SK-N-SH (cell line): ENCODE data around the gene AHSP. TPM values are rescaled to one million over a fixed set of nuclear protein-coding genes. Genes with fewer than 3 reads are reported as not detected.

ENCODE experiments used
- CTCF ChIA-PET: fragments of 300-600, 350-600 bp; formaldehyde crosslinking; extraction: SDS; loops from one replicate; lab custom pipeline; 2021; lab: Yijun Ruan, JAX
- POLR2A ChIA-PET: fragments of 350-600 bp; sonication (Branson Sonifier 250); formaldehyde crosslinking; extraction: SDS; loops from one replicate; lab custom pipeline; 2020; ENCODE audit warnings: antibody characterized with exemption, inconsistent platforms; lab: Yijun Ruan, JAX
- DNase-seq: peaks from one replicate; pipeline ENCODE4 v3.0.0; 2012
- H2AFZ ChIP-seq: fragments of 200-600 bp; sonication (generic); 2 replicates; pipeline ENCODE4 v1.8.1; 2016; ENCODE audit warnings: antibody characterized with exemption, mild to moderate bottlenecking, low read depth
- H3F3A ChIP-seq: fragments of 200-600 bp; sonication (generic); replicated peaks from 2 replicates; pipeline ENCODE3; 2016; ENCODE audit warnings: antibody characterized with exemption, mild to moderate bottlenecking; ENCODE audit not compliant: insufficient read depth
- H3K27ac ChIP-seq, 2 experiments: fragments of 200-500 bp in 1 of 2; fragments of 200-600 bp in 1 of 2; sonication (Bioruptor generic) in 1 of 2; sonication (generic), shearing (Covaris generic) in 1 of 2; 2 replicates each; pipeline versions ENCODE4 v1.5.1 to v1.6.1; 2014 to 2016; ENCODE audit warnings: low read depth in 2 of 2, inconsistent platforms in 1 of 2, low read length in 1 of 2, mild to moderate bottlenecking in 1 of 2, mixed read lengths in 1 of 2
- H3K27me3 ChIP-seq: fragments of 200-600 bp; sonication (generic), shearing (Covaris generic); 2 replicates; pipeline ENCODE4 v1.6.1; 2016; ENCODE audit warnings: mixed run types; ENCODE audit not compliant: insufficient read depth
- H3K36me3 ChIP-seq, 2 experiments: fragments of 200-500 bp in 1 of 2; fragments of 200-600 bp in 1 of 2; sonication (Bioruptor generic) in 1 of 2; sonication (generic) in 1 of 2; replicated peaks in 1 of 2; 2 replicates each; pipeline versions ENCODE3 to v1.5.1; 2014 to 2016; ENCODE audit warnings: low read length in 1 of 2, mild to moderate bottlenecking in 1 of 2; ENCODE audit not compliant: insufficient read depth in 2 of 2, control insufficient read depth in 1 of 2
- H3K4me1 ChIP-seq, 2 experiments: fragments of 200-500 bp in 1 of 2; fragments of 200-600 bp in 1 of 2; sonication (Bioruptor generic) in 1 of 2; sonication (generic), shearing (Covaris generic) in 1 of 2; 2 replicates each; pipeline versions ENCODE4 v1.5.1 to v1.6.1; 2014 to 2016; ENCODE audit warnings: low read depth in 1 of 2, low read length in 1 of 2, mixed run types in 1 of 2; ENCODE audit not compliant: insufficient read depth in 2 of 2, control insufficient read depth in 1 of 2
- H3K4me2 ChIP-seq: fragments of 200-600 bp; sonication (generic), shearing (Covaris generic); 2 replicates; pipeline ENCODE4 v1.6.1; 2017; ENCODE audit warnings: mixed run types
- H3K4me3 ChIP-seq, 2 experiments: fragments of 200-500 bp in 1 of 2; fragments of 200-600 bp in 1 of 2; sonication (Bioruptor generic) in 1 of 2; sonication (generic), shearing (Covaris generic) in 1 of 2; 2 replicates each; pipeline versions ENCODE4 v1.5.1 to v1.8.1; 2014 to 2016; ENCODE audit warnings: low read depth in 2 of 2, inconsistent platforms in 1 of 2, low read length in 1 of 2, mild to moderate bottlenecking in 1 of 2, mixed read lengths in 1 of 2, moderate library complexity in 1 of 2
- H3K79me2 ChIP-seq: fragments of 200-600 bp; sonication (generic); 2 replicates; pipeline ENCODE4 v1.8.1; 2017; ENCODE audit warnings: mild to moderate bottlenecking; ENCODE audit not compliant: insufficient read depth
- H3K9ac ChIP-seq: fragments of 200-600 bp; sonication (generic); 2 replicates; pipeline ENCODE4 v1.6.1; 2017; ENCODE audit warnings: mixed run types
- H3K9me2 ChIP-seq: fragments of 200-600 bp; sonication (generic); 2 replicates; pipeline ENCODE4 v1.6.1; 2017; ENCODE audit warnings: mixed run types
- H3K9me3 ChIP-seq: fragments of 200-600 bp; sonication (generic); 2 replicates; pipeline ENCODE4 v1.6.1; 2017; ENCODE audit warnings: mixed run types, mild to moderate bottlenecking, moderate library complexity
- H4K20me1 ChIP-seq: fragments of 200-600 bp; sonication (generic); 2 replicates; pipeline ENCODE4 v1.6.1; 2017; ENCODE audit warnings: mild to moderate bottlenecking, mixed run types; ENCODE audit not compliant: insufficient read depth
- CHD2 ChIP-seq: fragments of 150-350 bp; IDR thresholded peaks from 2 replicates; pipeline ENCODE4 v1.6.1; 2018; ENCODE audit warnings: low read length; ENCODE audit not compliant: partially characterized antibody
- ELF1 ChIP-seq: IDR thresholded peaks from 2 replicates; pipeline ENCODE4 v1.4.0; 2012
- EZH2phosphoT487 ChIP-seq: fragments of 200-600 bp; sonication (generic); IDR thresholded peaks from 2 replicates; pipeline ENCODE4 v1.6.1; 2017; ENCODE audit warnings: low read depth, mixed run types, mild to moderate bottlenecking, antibody characterized with exemption, moderate library complexity, borderline replicate concordance
- FOSL2 ChIP-seq: IDR thresholded peaks from 2 replicates; pipeline ENCODE4 v1.4.0; 2012; ENCODE audit warnings: low read depth, mild to moderate bottlenecking, moderate library complexity, borderline replicate concordance
- GATA2 ChIP-seq: sonication (generic); formaldehyde crosslinking; IDR thresholded peaks from 2 replicates; pipeline ENCODE4 v1.5.0; 2020; ENCODE audit warnings: mild to moderate bottlenecking, missing genetic modification reagents
- JUND ChIP-seq: IDR thresholded peaks from 2 replicates; pipeline ENCODE4 v1.4.0; 2012
- MEF2A ChIP-seq: IDR thresholded peaks from 2 replicates; pipeline ENCODE4 v1.4.0; 2012; ENCODE audit warnings: low read depth, borderline replicate concordance
- MXI1 ChIP-seq: IDR thresholded peaks from 2 replicates; pipeline ENCODE4 v1.6.1; 2012; ENCODE audit warnings: mild to moderate bottlenecking, low read depth, low read length, improper control_type of control experiment
- POLR2AphosphoS5 ChIP-seq: IDR thresholded peaks from 2 replicates; pipeline ENCODE4 v1.6.1; 2012; ENCODE audit warnings: low read depth, low read length
- RCOR1 ChIP-seq: fragments of 150-350 bp; IDR thresholded peaks from 2 replicates; pipeline ENCODE4 v1.6.1; 2017; ENCODE audit warnings: antibody characterized with exemption, low read length
- RXRA ChIP-seq: IDR thresholded peaks from 2 replicates; pipeline ENCODE4 v1.4.0; 2012; ENCODE audit warnings: low read depth, mild to moderate bottlenecking, borderline replicate concordance
- SIN3A ChIP-seq: IDR thresholded peaks from 2 replicates; pipeline ENCODE4 v1.6.1; 2012; ENCODE audit warnings: low read depth, mild to moderate bottlenecking, low read length, moderate library complexity, borderline replicate concordance
- SMC3 ChIP-seq: IDR thresholded peaks from 2 replicates; pipeline ENCODE4 v1.6.1; 2012; ENCODE audit warnings: low read depth, low read length, improper control_type of control experiment
- TAF1 ChIP-seq: IDR thresholded peaks from 2 replicates; pipeline ENCODE4 v1.6.1; 2012; ENCODE audit warnings: low read depth, mild to moderate bottlenecking, low read length, moderate library complexity, borderline replicate concordance
- TEAD4 ChIP-seq: IDR thresholded peaks from 2 replicates; pipeline ENCODE4 v1.4.0; 2012; ENCODE audit warnings: mild to moderate bottlenecking, borderline replicate concordance; ENCODE audit not compliant: insufficient read depth
- USF1 ChIP-seq: IDR thresholded peaks from 2 replicates; pipeline ENCODE4 v1.4.0; 2012; ENCODE audit warnings: low read depth, borderline replicate concordance
- YY1 ChIP-seq: IDR thresholded peaks from 2 replicates; pipeline ENCODE4 v1.4.0; 2012; ENCODE audit warnings: low read depth, mild to moderate bottlenecking
- WGBS: methylation state at CpG from one replicate; pipeline ENCODE4 v1.1.6; 2017; ENCODE audit warnings: low lambda C conversion rate; 5-methylcytosine and 5-hydroxymethylcytosine counted together
- polyA plus RNA-seq, 3 experiments: library from polyadenylated mRNA; depleted of rRNA; stranded (reverse); fragments of >200 nt; gene quantifications; 2 replicates each; pipeline ENCODE4 v1.2.3, GENCODE V29; 2012
- TF ChIP-seq, protein P1 (sequence below): fragments of 200-600 bp; sonication (generic); IDR thresholded peaks from 2 replicates; pipeline ENCODE4 v1.6.1; 2017; ENCODE audit warnings: antibody characterized with exemption, mild to moderate bottlenecking, moderate library complexity
- TF ChIP-seq, protein P2 (sequence below): fragments of 150-350 bp; IDR thresholded peaks from 2 replicates; pipeline ENCODE4 v1.6.1; 2016; ENCODE audit warnings: mild to moderate bottlenecking, low read depth, low read length
- TF ChIP-seq, protein P3 (sequence below): IDR thresholded peaks from 2 replicates; pipeline ENCODE4 v1.4.0; 2012; ENCODE audit warnings: low read depth, borderline replicate concordance

AHSP gene, protein sequence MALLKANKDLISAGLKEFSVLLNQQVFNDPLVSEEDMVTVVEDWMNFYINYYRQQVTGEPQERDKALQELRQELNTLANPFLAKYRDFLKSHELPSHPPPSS
- polyA plus RNA-seq (2012; rRNA removed): not detected in 2 replicates
- polyA plus RNA-seq (2012; cell fraction: cytosol; rRNA removed): not detected in 2 replicates
- 0.21 TPM in 1 of 2 replicates, not detected in the other for polyA plus RNA-seq (2012; cell fraction: nucleus; rRNA removed)

- Histone ChIP-seq H3K9me2 (no peaks in the 10 kb centered on the region), H3K27me3 (peaks cover 53% of the 10 kb centered on the region), H3K4me3 (peak within 1 kb of the TSS in 1 of 2 experiments; percentile 23; a peak in 1 of 4 replicates), H3K36me3 (no peaks in the 10 kb centered on the region), H3K27ac (no peak within 1 kb of the TSS), H3K9ac (no peak within 1 kb of the TSS), H3K4me2 (peak within 1 kb of the TSS; percentile 65; the same call in 1 of the 2 replicates), H3F3A (no peaks in the 10 kb centered on the region), H3K9me3 (no peaks in the 10 kb centered on the region), H3K4me1 (no peaks in the 10 kb centered on the region), H2AFZ (no peak within 1 kb of the TSS), H4K20me1 (no peaks in the 10 kb centered on the region), H3K79me2 (no peaks in the 10 kb centered on the region)
- ChIA-PET POLR2A (no interaction called here), CTCF (no interaction called here)
- TF ChIP-seq JUND (no peak), MXI1 (no peak), RXRA (no peak), EZH2phosphoT487 (no peak), RCOR1 (no peak), SMC3 (no peak), USF1 (no peak), GATA2 (CRISPR knock-in tag) (no peak), ELF1 (no peak), POLR2AphosphoS5 (no peak), MEF2A (no peak), CHD2 (no peak), SIN3A (no peak), TAF1 (no peak), FOSL2 (no peak), YY1 (no peak), TEAD4 (no peak)
- TF ChIP-seq, protein P1, sequence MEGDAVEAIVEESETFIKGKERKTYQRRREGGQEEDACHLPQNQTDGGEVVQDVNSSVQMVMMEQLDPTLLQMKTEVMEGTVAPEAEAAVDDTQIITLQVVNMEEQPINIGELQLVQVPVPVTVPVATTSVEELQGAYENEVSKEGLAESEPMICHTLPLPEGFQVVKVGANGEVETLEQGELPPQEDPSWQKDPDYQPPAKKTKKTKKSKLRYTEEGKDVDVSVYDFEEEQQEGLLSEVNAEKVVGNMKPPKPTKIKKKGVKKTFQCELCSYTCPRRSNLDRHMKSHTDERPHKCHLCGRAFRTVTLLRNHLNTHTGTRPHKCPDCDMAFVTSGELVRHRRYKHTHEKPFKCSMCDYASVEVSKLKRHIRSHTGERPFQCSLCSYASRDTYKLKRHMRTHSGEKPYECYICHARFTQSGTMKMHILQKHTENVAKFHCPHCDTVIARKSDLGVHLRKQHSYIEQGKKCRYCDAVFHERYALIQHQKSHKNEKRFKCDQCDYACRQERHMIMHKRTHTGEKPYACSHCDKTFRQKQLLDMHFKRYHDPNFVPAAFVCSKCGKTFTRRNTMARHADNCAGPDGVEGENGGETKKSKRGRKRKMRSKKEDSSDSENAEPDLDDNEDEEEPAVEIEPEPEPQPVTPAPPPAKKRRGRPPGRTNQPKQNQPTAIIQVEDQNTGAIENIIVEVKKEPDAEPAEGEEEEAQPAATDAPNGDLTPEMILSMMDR: no peak
- TF ChIP-seq, protein P2, sequence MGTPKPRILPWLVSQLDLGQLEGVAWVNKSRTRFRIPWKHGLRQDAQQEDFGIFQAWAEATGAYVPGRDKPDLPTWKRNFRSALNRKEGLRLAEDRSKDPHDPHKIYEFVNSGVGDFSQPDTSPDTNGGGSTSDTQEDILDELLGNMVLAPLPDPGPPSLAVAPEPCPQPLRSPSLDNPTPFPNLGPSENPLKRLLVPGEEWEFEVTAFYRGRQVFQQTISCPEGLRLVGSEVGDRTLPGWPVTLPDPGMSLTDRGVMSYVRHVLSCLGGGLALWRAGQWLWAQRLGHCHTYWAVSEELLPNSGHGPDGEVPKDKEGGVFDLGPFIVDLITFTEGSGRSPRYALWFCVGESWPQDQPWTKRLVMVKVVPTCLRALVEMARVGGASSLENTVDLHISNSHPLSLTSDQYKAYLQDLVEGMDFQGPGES: no peak
- TF ChIP-seq, protein P3, sequence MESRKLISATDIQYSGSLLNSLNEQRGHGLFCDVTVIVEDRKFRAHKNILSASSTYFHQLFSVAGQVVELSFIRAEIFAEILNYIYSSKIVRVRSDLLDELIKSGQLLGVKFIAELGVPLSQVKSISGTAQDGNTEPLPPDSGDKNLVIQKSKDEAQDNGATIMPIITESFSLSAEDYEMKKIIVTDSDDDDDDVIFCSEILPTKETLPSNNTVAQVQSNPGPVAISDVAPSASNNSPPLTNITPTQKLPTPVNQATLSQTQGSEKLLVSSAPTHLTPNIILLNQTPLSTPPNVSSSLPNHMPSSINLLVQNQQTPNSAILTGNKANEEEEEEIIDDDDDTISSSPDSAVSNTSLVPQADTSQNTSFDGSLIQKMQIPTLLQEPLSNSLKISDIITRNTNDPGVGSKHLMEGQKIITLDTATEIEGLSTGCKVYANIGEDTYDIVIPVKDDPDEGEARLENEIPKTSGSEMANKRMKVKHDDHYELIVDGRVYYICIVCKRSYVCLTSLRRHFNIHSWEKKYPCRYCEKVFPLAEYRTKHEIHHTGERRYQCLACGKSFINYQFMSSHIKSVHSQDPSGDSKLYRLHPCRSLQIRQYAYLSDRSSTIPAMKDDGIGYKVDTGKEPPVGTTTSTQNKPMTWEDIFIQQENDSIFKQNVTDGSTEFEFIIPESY: no peak
- DNase-seq: no peak
- WGBS: 16% methylated on average over 6 of the region's 6 CpGs
These were observed at the start of gene AHSP for GRCh38 chr16:31527734-31528274. AHSP (plus strand) TSS chr16:31527900; CDS start chr16:31528140, 240 bp downstream.
